ENCODE measurements around the gene PTPRM. TPM values are rescaled to one million over a fixed set of nuclear protein-coding genes. Genes with fewer than 3 reads are reported as not detected.

PTPRM gene
- total RNA-seq, 1 donor from 2014 or later = 65.5 TPM

DNA sequence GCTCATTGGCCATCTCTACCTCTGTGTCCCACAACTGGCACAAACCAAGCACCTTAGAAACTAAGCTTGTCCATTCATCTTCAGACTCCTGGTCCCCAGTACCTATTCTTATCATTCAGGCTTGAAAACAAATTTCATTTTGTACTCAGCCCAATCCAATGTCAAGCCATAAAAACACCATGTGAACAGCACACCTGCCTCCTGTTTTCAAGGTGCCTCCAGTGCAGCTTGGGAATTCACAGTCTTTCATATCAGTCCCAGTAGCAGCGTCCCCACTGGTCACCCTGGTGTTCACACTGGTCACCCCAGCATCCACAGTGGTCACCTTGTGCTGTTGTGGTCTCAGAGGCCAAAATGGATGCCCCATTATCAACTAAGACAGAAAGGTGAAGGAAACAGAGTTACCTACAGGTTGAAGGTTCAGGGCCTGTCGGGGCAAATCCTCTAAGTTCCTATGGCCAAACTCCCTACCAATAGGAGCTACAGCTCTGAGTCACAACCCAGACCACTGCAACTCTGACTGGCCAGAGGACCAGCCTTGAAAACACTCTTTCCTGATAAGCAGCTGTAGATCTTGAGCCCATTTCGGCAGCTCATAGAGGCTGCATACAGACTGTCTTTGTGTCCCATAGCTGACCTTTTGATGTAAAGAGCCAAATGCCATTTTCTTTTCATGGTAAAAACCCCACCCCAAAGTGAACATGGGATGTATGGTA is 782.6 kb downstream of the PTPRM start:
- DNase-seq (ENCODE audit: low read depth) = no peak
- Histone ChIP-seq H3K27me3 (ENCODE audit: control insufficient read depth, insufficient read depth, low read length) (no peaks in the 10 kb centered on the region), H3K36me3 (ENCODE audit: control insufficient read depth, insufficient read depth, low read length) (no peaks in the 10 kb centered on the region), H3K4me3 (ENCODE audit: low read depth, low read length) (no peak overlapping the region)
- TF ChIP-seq, protein P1, sequence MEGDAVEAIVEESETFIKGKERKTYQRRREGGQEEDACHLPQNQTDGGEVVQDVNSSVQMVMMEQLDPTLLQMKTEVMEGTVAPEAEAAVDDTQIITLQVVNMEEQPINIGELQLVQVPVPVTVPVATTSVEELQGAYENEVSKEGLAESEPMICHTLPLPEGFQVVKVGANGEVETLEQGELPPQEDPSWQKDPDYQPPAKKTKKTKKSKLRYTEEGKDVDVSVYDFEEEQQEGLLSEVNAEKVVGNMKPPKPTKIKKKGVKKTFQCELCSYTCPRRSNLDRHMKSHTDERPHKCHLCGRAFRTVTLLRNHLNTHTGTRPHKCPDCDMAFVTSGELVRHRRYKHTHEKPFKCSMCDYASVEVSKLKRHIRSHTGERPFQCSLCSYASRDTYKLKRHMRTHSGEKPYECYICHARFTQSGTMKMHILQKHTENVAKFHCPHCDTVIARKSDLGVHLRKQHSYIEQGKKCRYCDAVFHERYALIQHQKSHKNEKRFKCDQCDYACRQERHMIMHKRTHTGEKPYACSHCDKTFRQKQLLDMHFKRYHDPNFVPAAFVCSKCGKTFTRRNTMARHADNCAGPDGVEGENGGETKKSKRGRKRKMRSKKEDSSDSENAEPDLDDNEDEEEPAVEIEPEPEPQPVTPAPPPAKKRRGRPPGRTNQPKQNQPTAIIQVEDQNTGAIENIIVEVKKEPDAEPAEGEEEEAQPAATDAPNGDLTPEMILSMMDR (IDR thresholded peaks at IDR 0.05; ENCODE audit: insufficient read depth, low read length, poor library complexity, severe bottlenecking) = no peak

- TF ChIP-seq, protein P1 (IDR thresholded peaks at IDR 0.05; ENCODE audit: insufficient read depth, low read length, poor library complexity, severe bottlenecking) = no peak
- H3K27me3 ChIP-seq (ENCODE audit: control insufficient read depth, insufficient read depth, low read length) = no peaks in the 10 kb centered on the region
- no peaks in the 10 kb centered on the region for H3K36me3 ChIP-seq (ENCODE audit: control insufficient read depth, insufficient read depth, low read length)
- DNase-seq (ENCODE audit: low read depth) = no peak
- no peak overlapping the region for H3K4me3 ChIP-seq (ENCODE audit: low read depth, low read length)
These were observed 783.5 kb downstream of the PTPRM start for GRCh38 chr18:8350628-8351027.

DNA sequence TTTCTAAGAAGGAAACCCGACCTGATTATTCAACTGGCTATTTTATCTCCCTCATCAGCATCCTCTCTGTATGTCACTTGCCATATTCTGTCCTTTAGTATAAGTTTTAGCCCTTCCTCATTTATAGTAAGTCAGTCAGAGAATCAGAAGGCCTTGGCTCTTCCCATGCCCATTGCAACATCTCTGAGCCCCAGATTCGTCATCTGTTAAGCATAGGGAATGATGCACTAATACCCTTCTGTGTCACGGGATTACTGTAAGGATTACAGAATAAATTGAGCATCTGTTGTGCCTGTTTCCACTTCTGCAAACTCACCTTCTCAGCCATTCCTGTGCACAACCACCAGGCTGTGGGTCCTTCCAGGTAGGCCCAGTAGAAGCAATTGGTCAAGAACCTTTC is 784.0 kb downstream of the PTPRM start:
- Histone ChIP-seq H3K27me3 (ENCODE audit: control insufficient read depth, insufficient read depth, low read length) (no peaks in the 10 kb centered on the region), H3K36me3 (ENCODE audit: control insufficient read depth, insufficient read depth, low read length) (no peaks in the 10 kb centered on the region), H3K4me3 (ENCODE audit: low read depth, low read length) (no peak overlapping the region)
- DNase-seq (ENCODE audit: low read depth) = no peak
- TF ChIP-seq, protein P1 (IDR thresholded peaks at IDR 0.05; ENCODE audit: insufficient read depth, low read length, poor library complexity, severe bottlenecking) = no peak

DNA sequence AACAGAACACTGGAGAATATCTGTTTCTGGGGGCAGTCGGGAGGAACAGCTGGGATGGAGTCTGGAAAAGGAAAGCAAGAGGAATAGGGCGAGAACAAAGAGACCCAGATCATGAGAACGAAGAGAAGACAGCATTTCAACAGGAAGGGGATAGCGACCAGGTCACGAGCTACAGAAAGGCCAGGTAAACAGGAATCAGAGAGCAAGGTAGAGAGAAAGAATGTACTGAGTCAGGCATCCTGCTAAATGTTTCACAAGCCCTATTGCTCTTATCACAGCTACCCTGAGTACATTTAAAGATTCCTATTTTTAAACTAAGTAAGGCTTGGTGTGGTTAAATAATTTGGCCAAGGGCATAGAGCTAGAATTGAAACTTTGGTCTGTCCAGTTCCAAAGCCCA is 787.2 kb downstream of the PTPRM start:
- H3K4me3 ChIP-seq (ENCODE audit: low read depth, low read length) = no peak overlapping the region
- no peak for DNase-seq (ENCODE audit: low read depth)
- H3K27me3 ChIP-seq (ENCODE audit: control insufficient read depth, insufficient read depth, low read length) = no peaks in the 10 kb centered on the region
- no peaks in the 10 kb centered on the region for H3K36me3 ChIP-seq (ENCODE audit: control insufficient read depth, insufficient read depth, low read length)
- TF ChIP-seq, protein P1 (IDR thresholded peaks at IDR 0.05; ENCODE audit: insufficient read depth, low read length, poor library complexity, severe bottlenecking) = no peak

DNA sequence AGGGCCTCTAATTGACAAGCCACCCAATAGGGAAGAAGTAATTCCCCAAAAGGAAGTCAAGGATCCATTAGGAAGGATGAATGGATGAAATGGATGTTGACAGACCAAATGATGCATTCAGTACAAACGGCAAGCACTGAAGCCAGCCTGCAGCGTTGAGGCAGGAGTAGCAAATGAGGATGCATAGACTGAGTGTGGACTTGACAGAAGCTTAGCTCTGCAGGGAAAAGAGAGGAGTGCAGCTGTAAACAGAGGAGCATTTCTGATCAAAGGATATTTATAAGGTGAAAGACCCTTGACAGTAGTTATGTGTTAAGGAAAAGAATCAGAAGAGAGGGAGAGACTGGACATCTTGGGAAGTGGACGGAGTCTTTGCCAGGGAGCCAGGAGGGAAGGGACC is 788.9 kb downstream of the PTPRM start:
- TF ChIP-seq, protein P1 (IDR thresholded peaks at IDR 0.05; ENCODE audit: insufficient read depth, low read length, poor library complexity, severe bottlenecking) = no peak
- Histone ChIP-seq H3K27me3 (ENCODE audit: control insufficient read depth, insufficient read depth, low read length) (no peaks in the 10 kb centered on the region), H3K36me3 (ENCODE audit: control insufficient read depth, insufficient read depth, low read length) (no peaks in the 10 kb centered on the region), H3K4me3 (ENCODE audit: low read depth, low read length) (no peak overlapping the region)
- DNase-seq (ENCODE audit: low read depth) = no peak

DNA sequence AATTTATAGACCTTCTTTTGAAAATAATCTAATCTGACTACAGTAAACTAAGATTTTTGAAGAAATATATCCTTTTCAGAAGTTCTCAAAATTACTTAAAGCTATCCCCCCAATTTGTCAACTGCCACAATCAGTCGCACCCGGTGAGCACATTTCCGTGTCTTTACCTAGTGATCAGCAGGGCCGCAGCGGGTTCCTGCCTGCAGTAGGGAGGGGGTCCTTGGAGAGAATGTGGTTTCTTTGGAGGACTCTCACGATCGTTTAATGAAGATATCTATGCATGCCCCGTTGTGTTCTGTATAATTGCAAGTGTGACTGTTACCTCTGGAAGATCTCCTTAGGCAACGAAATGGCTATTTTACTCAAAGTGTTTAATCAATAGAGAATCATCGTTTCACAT is 790.2 kb downstream of the PTPRM start:
- H3K4me3 ChIP-seq (ENCODE audit: low read depth, low read length) = no peak overlapping the region
- DNase-seq (ENCODE audit: low read depth) = no peak

More for the DNA sequence above, 790.2 kb downstream of the PTPRM start:
- no peaks in the 10 kb centered on the region for H3K27me3 ChIP-seq (ENCODE audit: control insufficient read depth, insufficient read depth, low read length)
- H3K36me3 ChIP-seq (ENCODE audit: control insufficient read depth, insufficient read depth, low read length) = no peaks in the 10 kb centered on the region
- TF ChIP-seq, protein P1 (IDR thresholded peaks at IDR 0.05; ENCODE audit: insufficient read depth, low read length, poor library complexity, severe bottlenecking) = no peak
